WTC11 (cell line): Measurements from ENCODE around the gene RAB32. TPM values are rescaled to one million over a fixed set of nuclear protein-coding genes. Genes with fewer than 3 reads are reported as not detected.

ENCODE experiments used
- ATAC-seq: fragments of 200-7000 bp; cut with Tn5 transposase; 2 replicates; pipeline ENCODE4 v1.10.0; 2021; ENCODE audit warnings: mild to moderate bottlenecking, moderate library complexity
- CTCF ChIA-PET: fragments of 300-600 bp; sonication (Branson Sonifier 250); formaldehyde crosslinking; loops from one replicate; lab custom pipeline; 2021; ENCODE audit warnings: antibody characterized with exemption; lab: Charles Lee
- POLR2A ChIA-PET: fragments of 350-600 bp; sonication (Branson Sonifier 250); formaldehyde crosslinking; loops from one replicate; lab custom pipeline; 2021; ENCODE audit warnings: antibody characterized with exemption; lab: Charles Lee
- DNase-seq: peaks from one replicate; pipeline ENCODE4 v3.0.0; 2021; ENCODE audit warnings: low spot score
- H3K27ac Mint-ChIP-seq: 2 replicates; pipeline ENCODE4 v1.8.0; 2021; ENCODE audit warnings: mixed read lengths
- H3K27me3 Mint-ChIP-seq: 2 replicates; pipeline ENCODE4 v1.8.0; 2021; ENCODE audit warnings: low read depth, mild to moderate bottlenecking, moderate library complexity, mixed read lengths
- H3K36me3 Mint-ChIP-seq: 2 replicates; pipeline ENCODE4 v1.8.0; 2021; ENCODE audit warnings: mixed read lengths
- H3K4me1 Mint-ChIP-seq: 2 replicates; pipeline ENCODE4 v1.8.0; 2022; ENCODE audit warnings: mixed read lengths
- H3K4me3 Mint-ChIP-seq: 2 replicates; pipeline ENCODE4 v1.8.0; 2021; ENCODE audit warnings: mild to moderate bottlenecking, moderate library complexity, mixed read lengths
- H3K9me3 Mint-ChIP-seq: 2 replicates; pipeline ENCODE4 v1.8.0; 2021; ENCODE audit warnings: mixed read lengths
- ATF1 ChIP-seq: sonication (generic); formaldehyde crosslinking; IDR thresholded peaks from 2 replicates; pipeline ENCODE4 v1.8.1; 2023; ENCODE audit warnings: mild to moderate bottlenecking, moderate library complexity, missing genetic modification reagents
- FOXP1 ChIP-seq: sonication (generic); formaldehyde crosslinking; IDR thresholded peaks from 2 replicates; pipeline ENCODE4 v1.8.0; 2022; ENCODE audit warnings: missing genetic modification reagents, mild to moderate bottlenecking, moderate library complexity, borderline replicate concordance
- GABPB1 ChIP-seq: sonication (generic); formaldehyde crosslinking; IDR thresholded peaks from 2 replicates; pipeline ENCODE4 v1.8.1; 2023; ENCODE audit warnings: mild to moderate bottlenecking, missing genetic modification reagents
- GTF2I ChIP-seq: fragments of 250-450 bp; sonication (Bioruptor Pico); conservative IDR thresholded peaks from 2 replicates; pipeline ENCODE4 v1.4.0; 2021; ENCODE audit warnings: mild to moderate bottlenecking
- HMGA2 ChIP-seq: fragments of 250-450 bp; sonication (Bioruptor Pico); IDR thresholded peaks from 2 replicates; pipeline ENCODE4 v1.4.0; 2021; ENCODE audit warnings: mild to moderate bottlenecking, moderate library complexity
- IRF2 ChIP-seq: sonication (generic); formaldehyde crosslinking; IDR thresholded peaks from 2 replicates; pipeline ENCODE4 v1.8.0; 2022; ENCODE audit warnings: low read depth, missing genetic modification reagents, borderline replicate concordance
- JAZF1 ChIP-seq: fragments of 250-450 bp; sonication (Bioruptor Pico); IDR thresholded peaks from 2 replicates; pipeline ENCODE4 v1.9.0; 2021; ENCODE audit warnings: moderate library complexity, mild to moderate bottlenecking, inconsistent platforms
- MYBL2 ChIP-seq: sonication (generic); formaldehyde crosslinking; IDR thresholded peaks from 2 replicates; pipeline ENCODE4 v1.8.1; 2023; ENCODE audit warnings: mild to moderate bottlenecking, moderate library complexity, missing genetic modification reagents
- NFATC4 ChIP-seq: fragments of 250-450 bp; sonication (Bioruptor Pico); IDR thresholded peaks from 2 replicates; pipeline ENCODE4 v1.9.0; 2021; ENCODE audit warnings: mild to moderate bottlenecking
- NFYB ChIP-seq: sonication (generic); formaldehyde crosslinking; conservative IDR thresholded peaks from 2 replicates; pipeline ENCODE4 v1.8.0; 2022; ENCODE audit warnings: low read depth, missing genetic modification reagents
- PRRX2 ChIP-seq: fragments of 250-450 bp; sonication (Bioruptor Pico); IDR thresholded peaks from 2 replicates; pipeline ENCODE4 v1.8.0; 2021; ENCODE audit warnings: mild to moderate bottlenecking
- RELA ChIP-seq: sonication (generic); formaldehyde crosslinking; IDR thresholded peaks from 2 replicates; pipeline ENCODE4 v1.8.1; 2022; ENCODE audit warnings: missing genetic modification reagents, mild to moderate bottlenecking, borderline replicate concordance
- SMAD4 ChIP-seq: sonication (generic); formaldehyde crosslinking; IDR thresholded peaks from 2 replicates; pipeline ENCODE4 v1.8.0; 2022; ENCODE audit warnings: mild to moderate bottlenecking, missing genetic modification reagents
- USF2 ChIP-seq: sonication (generic); formaldehyde crosslinking; IDR thresholded peaks from 2 replicates; pipeline ENCODE4 v1.8.1; 2023; ENCODE audit warnings: mild to moderate bottlenecking, missing genetic modification reagents, moderate library complexity
- ZBTB43 ChIP-seq: sonication (generic); formaldehyde crosslinking; IDR thresholded peaks from 2 replicates; pipeline ENCODE4 v1.8.1; 2023; ENCODE audit warnings: mild to moderate bottlenecking, missing genetic modification reagents
- ZNF138 ChIP-seq: sonication (generic); formaldehyde crosslinking; conservative IDR thresholded peaks from 2 replicates; pipeline ENCODE4 v1.8.1; 2022; ENCODE audit warnings: mild to moderate bottlenecking, moderate library complexity, missing genetic modification reagents
- ZNF281 ChIP-seq: sonication (generic); formaldehyde crosslinking; IDR thresholded peaks from 2 replicates; pipeline ENCODE4 v1.8.0; 2023; ENCODE audit warnings: mild to moderate bottlenecking, missing genetic modification reagents
- ZNF416 ChIP-seq: fragments of 250-450 bp; sonication (Bioruptor Pico); IDR thresholded peaks from 2 replicates; pipeline ENCODE4 v1.9.0; 2021; ENCODE audit warnings: mild to moderate bottlenecking, inconsistent platforms
- ZNF423 ChIP-seq: fragments of 250-450 bp; sonication (Bioruptor Pico); IDR thresholded peaks from 2 replicates; pipeline ENCODE4 v2.1.2; 2022; ENCODE audit warnings: mild to moderate bottlenecking, moderate library complexity
- ZSCAN18 ChIP-seq: fragments of 250-450 bp; sonication (Bioruptor Pico); IDR thresholded peaks from 2 replicates; pipeline ENCODE4 v2.1.2; 2022; ENCODE audit warnings: mild to moderate bottlenecking, moderate library complexity
- total RNA-seq: library from RNA; stranded (reverse); gene quantifications from 3 replicates; pipeline ENCODE4 v1.2.3, GENCODE V29; 2021
- TF ChIP-seq, protein P1 (sequence below): sonication (generic); formaldehyde crosslinking; conservative IDR thresholded peaks from 2 replicates; pipeline ENCODE4 v1.8.1; 2023; ENCODE audit warnings: mild to moderate bottlenecking, low read depth, missing genetic modification reagents, moderate library complexity
- TF ChIP-seq, protein P2 (sequence below): sonication (generic); formaldehyde crosslinking; IDR thresholded peaks from 2 replicates; pipeline ENCODE4 v1.8.1; 2023; ENCODE audit warnings: mild to moderate bottlenecking, moderate library complexity, missing genetic modification reagents
- TF ChIP-seq, protein P3 (sequence below): fragments of 250-450 bp; sonication (Bioruptor Pico); IDR thresholded peaks from 2 replicates; pipeline ENCODE4 v1.9.0; 2021; ENCODE audit warnings: moderate library complexity, mild to moderate bottlenecking, inconsistent platforms, borderline replicate concordance

Gene RAB32
- total RNA-seq, 1 experiment from 2014 or later: 3.9 TPM

DNA sequence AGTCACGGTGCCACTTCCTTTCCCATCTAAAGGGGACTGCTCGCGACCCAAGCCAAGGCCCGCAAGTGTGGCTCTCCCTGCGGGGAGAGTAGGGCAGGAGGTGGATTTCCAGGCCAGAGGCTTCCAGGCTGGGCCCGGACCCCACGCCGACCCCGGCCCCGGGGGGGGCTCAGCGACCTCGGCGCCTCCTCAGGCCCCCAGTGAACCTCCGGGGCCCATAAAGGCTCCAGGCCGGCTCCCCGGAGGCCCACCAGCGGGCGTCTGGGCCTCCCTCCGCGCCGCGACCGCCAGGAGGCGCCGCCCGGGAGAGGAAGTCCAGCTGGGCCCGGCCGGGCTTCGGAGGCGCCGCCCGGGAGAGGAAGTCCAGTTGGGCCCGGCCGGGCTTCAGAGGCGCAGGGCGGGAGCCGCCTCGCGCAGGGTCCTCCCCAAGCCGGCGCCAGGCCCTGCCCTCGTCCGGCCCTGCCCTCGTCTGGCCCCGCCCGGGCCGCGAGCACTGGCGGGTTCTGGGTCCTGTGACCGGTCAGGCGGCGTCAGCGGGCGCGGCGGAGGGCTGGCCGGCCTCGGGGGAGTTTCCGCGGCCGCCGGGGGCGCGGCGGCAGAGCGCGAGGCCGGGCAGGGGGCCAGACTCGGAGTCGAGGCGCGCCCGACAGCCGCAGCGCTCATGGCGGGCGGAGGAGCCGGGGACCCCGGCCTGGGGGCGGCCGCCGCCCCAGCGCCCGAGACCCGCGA, at the start of gene RAB32 (continued):
- TF ChIP-seq, protein P1, sequence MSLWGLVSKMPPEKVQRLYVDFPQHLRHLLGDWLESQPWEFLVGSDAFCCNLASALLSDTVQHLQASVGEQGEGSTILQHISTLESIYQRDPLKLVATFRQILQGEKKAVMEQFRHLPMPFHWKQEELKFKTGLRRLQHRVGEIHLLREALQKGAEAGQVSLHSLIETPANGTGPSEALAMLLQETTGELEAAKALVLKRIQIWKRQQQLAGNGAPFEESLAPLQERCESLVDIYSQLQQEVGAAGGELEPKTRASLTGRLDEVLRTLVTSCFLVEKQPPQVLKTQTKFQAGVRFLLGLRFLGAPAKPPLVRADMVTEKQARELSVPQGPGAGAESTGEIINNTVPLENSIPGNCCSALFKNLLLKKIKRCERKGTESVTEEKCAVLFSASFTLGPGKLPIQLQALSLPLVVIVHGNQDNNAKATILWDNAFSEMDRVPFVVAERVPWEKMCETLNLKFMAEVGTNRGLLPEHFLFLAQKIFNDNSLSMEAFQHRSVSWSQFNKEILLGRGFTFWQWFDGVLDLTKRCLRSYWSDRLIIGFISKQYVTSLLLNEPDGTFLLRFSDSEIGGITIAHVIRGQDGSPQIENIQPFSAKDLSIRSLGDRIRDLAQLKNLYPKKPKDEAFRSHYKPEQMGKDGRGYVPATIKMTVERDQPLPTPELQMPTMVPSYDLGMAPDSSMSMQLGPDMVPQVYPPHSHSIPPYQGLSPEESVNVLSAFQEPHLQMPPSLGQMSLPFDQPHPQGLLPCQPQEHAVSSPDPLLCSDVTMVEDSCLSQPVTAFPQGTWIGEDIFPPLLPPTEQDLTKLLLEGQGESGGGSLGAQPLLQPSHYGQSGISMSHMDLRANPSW (CRISPR knock-in tag): no peak
- TF ChIP-seq HMGA2 (CRISPR knock-in tag) (no peak), GTF2I (CRISPR knock-in tag) (no peak), ZNF423 (CRISPR knock-in tag) (peak; percentile 98)
- TF ChIP-seq, protein P2, sequence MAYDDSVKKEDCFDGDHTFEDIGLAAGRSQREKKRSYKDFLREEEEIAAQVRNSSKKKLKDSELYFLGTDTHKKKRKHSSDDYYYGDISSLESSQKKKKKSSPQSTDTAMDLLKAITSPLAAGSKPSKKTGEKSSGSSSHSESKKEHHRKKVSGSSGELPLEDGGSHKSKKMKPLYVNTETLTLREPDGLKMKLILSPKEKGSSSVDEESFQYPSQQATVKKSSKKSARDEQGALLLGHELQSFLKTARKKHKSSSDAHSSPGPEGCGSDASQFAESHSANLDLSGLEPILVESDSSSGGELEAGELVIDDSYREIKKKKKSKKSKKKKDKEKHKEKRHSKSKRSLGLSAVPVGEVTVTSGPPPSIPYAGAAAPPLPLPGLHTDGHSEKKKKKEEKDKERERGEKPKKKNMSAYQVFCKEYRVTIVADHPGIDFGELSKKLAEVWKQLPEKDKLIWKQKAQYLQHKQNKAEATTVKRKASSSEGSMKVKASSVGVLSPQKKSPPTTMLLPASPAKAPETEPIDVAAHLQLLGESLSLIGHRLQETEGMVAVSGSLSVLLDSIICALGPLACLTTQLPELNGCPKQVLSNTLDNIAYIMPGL (CRISPR knock-in tag): peak; percentile 87; the same call in 1 of the 2 replicates

DNA sequence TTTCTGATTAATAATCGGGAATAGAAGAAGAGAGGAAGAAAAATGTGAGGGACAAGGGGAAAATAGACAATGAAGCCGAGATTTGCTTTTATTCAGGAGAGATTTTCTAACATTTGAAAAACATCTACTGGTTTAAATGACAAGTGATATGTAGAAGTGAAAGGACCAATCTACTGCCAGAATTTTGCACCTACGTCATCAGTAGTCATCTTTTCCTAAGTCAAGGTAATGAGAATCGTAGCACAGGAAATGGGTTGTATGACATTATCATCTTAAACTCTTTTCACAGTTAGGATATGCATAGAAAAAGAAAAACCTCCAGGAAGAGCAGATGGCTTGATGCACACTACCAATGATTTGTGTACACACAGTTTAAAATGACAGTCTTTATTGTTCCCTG, 45.3 kb upstream of the RAB32 start:
- H3K4me1 Mint-ChIP-seq: no peaks in the 10 kb centered on the region
- DNase-seq: no peak
- H3K27me3 Mint-ChIP-seq: peaks cover 2% of the 10 kb centered on the region; the same call in 1 of the 2 replicates
- H3K9me3 Mint-ChIP-seq: peaks cover 13% of the 10 kb centered on the region
- no peak overlapping the region for H3K4me3 Mint-ChIP-seq
- peaks cover 4% of the 10 kb centered on the region for H3K36me3 Mint-ChIP-seq
- CTCF ChIA-PET: no interaction called here
- ATAC-seq: no peak
- POLR2A ChIA-PET: no interaction called here
- TF ChIP-seq NFYB (CRISPR knock-in tag) (no peak), ZBTB43 (CRISPR knock-in tag) (no peak), IRF2 (CRISPR knock-in tag) (no peak), JAZF1 (no peak), NFATC4 (no peak), SMAD4 (CRISPR knock-in tag) (no peak), USF2 (CRISPR knock-in tag) (no peak), ZNF416 (CRISPR knock-in tag) (no peak), MYBL2 (CRISPR knock-in tag) (no peak), FOXP1 (CRISPR knock-in tag) (no peak), PRRX2 (CRISPR knock-in tag) (no peak), HMGA2 (CRISPR knock-in tag) (no peak), ATF1 (CRISPR knock-in tag) (no peak), RELA (CRISPR knock-in tag) (no peak), ZNF138 (no peak), ZNF281 (no peak), GABPB1 (CRISPR knock-in tag) (no peak), ZSCAN18 (CRISPR knock-in tag) (no peak)
- TF ChIP-seq, protein P3, sequence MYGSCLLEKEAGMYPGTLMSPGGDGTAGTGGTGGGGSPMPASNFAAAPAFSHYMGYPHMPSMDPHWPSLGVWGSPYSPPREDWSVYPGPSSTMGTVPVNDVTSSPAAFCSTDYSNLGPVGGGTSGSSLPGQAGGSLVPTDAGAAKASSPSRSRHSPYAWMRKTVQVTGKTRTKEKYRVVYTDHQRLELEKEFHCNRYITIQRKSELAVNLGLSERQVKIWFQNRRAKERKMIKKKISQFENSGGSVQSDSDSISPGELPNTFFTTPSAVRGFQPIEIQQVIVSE (CRISPR knock-in tag): no peak
- TF ChIP-seq, all 79 proteins: peak for 0
- H3K27ac Mint-ChIP-seq: no peak overlapping the region
